ENCODE data around the gene CDSN. TPM values are rescaled to one million over a fixed set of nuclear protein-coding genes. Genes with fewer than 3 reads are reported as not detected.

The CDSN gene
- total and polyA plus RNA-seq, 10 donors: not detected

- peaks cover 0 to 9% (median 0%) of the 10 kb centered on the region in 6 donors for H3K4me1 ChIP-seq
- no peak for DNase-seq
- no peaks in the 10 kb centered on the region for H3K9me3 ChIP-seq
- H3K4me3 ChIP-seq: no peak overlapping the region
- intact Hi-C loops (cut with DNase I; ENCODE audit: low total_unique reads): no loop called here
- 59 to 90% (median 63%) methylated on average over 2 of the region's 2 CpGs for WGBS, 5 donors
- no peak overlapping the region for H3K27ac ChIP-seq
- TF ChIP-seq, protein P1, sequence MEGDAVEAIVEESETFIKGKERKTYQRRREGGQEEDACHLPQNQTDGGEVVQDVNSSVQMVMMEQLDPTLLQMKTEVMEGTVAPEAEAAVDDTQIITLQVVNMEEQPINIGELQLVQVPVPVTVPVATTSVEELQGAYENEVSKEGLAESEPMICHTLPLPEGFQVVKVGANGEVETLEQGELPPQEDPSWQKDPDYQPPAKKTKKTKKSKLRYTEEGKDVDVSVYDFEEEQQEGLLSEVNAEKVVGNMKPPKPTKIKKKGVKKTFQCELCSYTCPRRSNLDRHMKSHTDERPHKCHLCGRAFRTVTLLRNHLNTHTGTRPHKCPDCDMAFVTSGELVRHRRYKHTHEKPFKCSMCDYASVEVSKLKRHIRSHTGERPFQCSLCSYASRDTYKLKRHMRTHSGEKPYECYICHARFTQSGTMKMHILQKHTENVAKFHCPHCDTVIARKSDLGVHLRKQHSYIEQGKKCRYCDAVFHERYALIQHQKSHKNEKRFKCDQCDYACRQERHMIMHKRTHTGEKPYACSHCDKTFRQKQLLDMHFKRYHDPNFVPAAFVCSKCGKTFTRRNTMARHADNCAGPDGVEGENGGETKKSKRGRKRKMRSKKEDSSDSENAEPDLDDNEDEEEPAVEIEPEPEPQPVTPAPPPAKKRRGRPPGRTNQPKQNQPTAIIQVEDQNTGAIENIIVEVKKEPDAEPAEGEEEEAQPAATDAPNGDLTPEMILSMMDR (IDR thresholded peaks at IDR 0.05 in 8 of 11, conservative IDR thresholded peaks at IDR 0.05 in 3 of 11): no peak
- no peak for TF ChIP-seq POLR2AphosphoS5 (IDR thresholded peaks at IDR 0.05)
- no peak for TF ChIP-seq POLR2A (IDR thresholded peaks at IDR 0.05)
- H3K27me3 ChIP-seq (replicated peaks in 1 of 7): peaks cover 0 to 4% (median 0%) of the 10 kb centered on the region in 7 donors
- no peaks in the 10 kb centered on the region for H3K36me3 ChIP-seq
Observed at GRCh38 chr6:31065556-31065955, 54.7 kb downstream of the CDSN start.

Small RNAs within 50 kb of the gene (small RNA-seq; reads per million reads assigned to genes)
- gene POLR2LP1: 0 to 0.14 (median 0) reads per million in 4 donors
- gene RNU6-1133P: 0 reads per million in 4 donors

Other genes starting within 250 kb of the CDSN start
- gene DDR1, start 235.9 kb downstream of the CDSN start, total RNA-seq: 10 to 100 TPM; 13.0 to 37.1 (median 23.8) TPM
- gene DDR1, start 235.9 kb downstream of the CDSN start, polyA plus RNA-seq: 10 to 100 TPM in 1 of 3 donors, 1 to 10 TPM in 2; 5.0 to 10.1 (median 8.0) TPM
- 10 to 100 TPM; 20.6 to 49.7 (median 28.3) TPM for gene GTF2H4, start 212.2 kb downstream of the CDSN start, total RNA-seq
- 10 to 100 TPM; 21.9 to 40.0 (median 33.8) TPM for gene GTF2H4, start 212.2 kb downstream of the CDSN start, polyA plus RNA-seq
- 10 to 100 TPM; 16.4 to 30.7 (median 28.1) TPM for gene VARS2, start 206.2 kb downstream of the CDSN start, total RNA-seq
- gene VARS2, start 206.2 kb downstream of the CDSN start, polyA plus RNA-seq: 10 to 100 TPM; 15.5 to 38.2 (median 36.3) TPM
- gene SFTA2, start 188.3 kb downstream of the CDSN start, total RNA-seq: under 1 TPM in 1 of 7 donors, not detected in 6; 0.47 TPM
- gene SFTA2, start 188.3 kb downstream of the CDSN start, polyA plus RNA-seq: 1 to 10 TPM in 1 of 3 donors, under 1 TPM in 1, not detected in 1; 0.08 to 2.6 TPM
- gene MUCL3, start 179.5 kb downstream of the CDSN start, total RNA-seq: not detected
- under 1 TPM in 1 of 3 donors, not detected in 2; 0.03 TPM for gene MUCL3, start 179.5 kb downstream of the CDSN start, polyA plus RNA-seq
- not detected for gene MUC21, start 136.7 kb downstream of the CDSN start, total RNA-seq
- gene MUC21, start 136.7 kb downstream of the CDSN start, polyA plus RNA-seq: under 1 TPM; 0.02 to 0.64 (median 0.05) TPM
- not detected for gene MUC22, start 110.0 kb downstream of the CDSN start, total RNA-seq
- not detected for gene MUC22, start 110.0 kb downstream of the CDSN start, polyA plus RNA-seq
- gene C6orf15, start 7.9 kb downstream of the CDSN start, total RNA-seq: not detected
- not detected for gene C6orf15, start 7.9 kb downstream of the CDSN start, polyA plus RNA-seq
- 1 to 10 TPM in 2 of 7 donors, under 1 TPM in 2, not detected in 3; 0.76 to 3.4 (median 1.1) TPM for gene PSORS1C1, start 5.6 kb downstream of the CDSN start, total RNA-seq
- under 1 TPM; 0.11 to 0.70 (median 0.21) TPM for gene PSORS1C1, start 5.6 kb downstream of the CDSN start, polyA plus RNA-seq
- gene PSORS1C2, start 18.6 kb upstream of the CDSN start, total RNA-seq: not detected
- gene PSORS1C2, start 18.6 kb upstream of the CDSN start, polyA plus RNA-seq: not detected
- gene CCHCR1, start 37.4 kb upstream of the CDSN start, total RNA-seq: 10 to 100 TPM in 6 of 7 donors, 1 to 10 TPM in 1; 7.7 to 22.5 (median 17.8) TPM
- 10 to 100 TPM; 11.1 to 15.2 (median 11.7) TPM for gene CCHCR1, start 37.4 kb upstream of the CDSN start, polyA plus RNA-seq
- 10 to 100 TPM in 4 of 7 donors, 1 to 10 TPM in 3; 6.6 to 12.6 (median 10.2) TPM for gene TCF19, start 38.1 kb upstream of the CDSN start, total RNA-seq
- gene TCF19, start 38.1 kb upstream of the CDSN start, polyA plus RNA-seq: 1 to 10 TPM; 6.2 to 9.8 (median 7.1) TPM
- gene POU5F1, start 50.2 kb upstream of the CDSN start, total RNA-seq: 1 to 10 TPM in 5 of 7 donors, under 1 TPM in 2; 0.57 to 3.7 (median 1.3) TPM
- gene POU5F1, start 50.2 kb upstream of the CDSN start, polyA plus RNA-seq: 1 to 10 TPM; 1.2 to 3.2 (median 2.7) TPM
- gene HLA-C, start 151.6 kb upstream of the CDSN start, total RNA-seq: 1,000 to 10,000 TPM in 5 of 7 donors, 100 to 1,000 TPM in 2; 484 to 2,036 (median 1,738) TPM
- 100 to 1,000 TPM; 368 to 960 (median 400) TPM for gene HLA-C, start 151.6 kb upstream of the CDSN start, polyA plus RNA-seq
- 1,000 to 10,000 TPM; 3,415 to 5,675 (median 4,969) TPM for gene HLA-B, start 236.7 kb upstream of the CDSN start, total RNA-seq
- 1,000 to 10,000 TPM; 2,503 to 3,140 (median 2,736) TPM for gene HLA-B, start 236.7 kb upstream of the CDSN start, polyA plus RNA-seq